ENCODE results near the gene QRFP. TPM values are rescaled to one million over a fixed set of nuclear protein-coding genes. Genes with fewer than 3 reads are reported as not detected.

QRFP gene
- total RNA-seq, 4 donors from 2014 or later = not detected

- no peak for DNase-seq (ENCODE audit: extremely low spot score)
- intact Hi-C loops (cut with DNase I) = no loop called here
- Histone ChIP-seq H3K4me1 (peaks cover 51 to 89% (median 83%) of the 10 kb centered on the region in 4 donors), H3K27me3 (no peaks in the 10 kb centered on the region), H3K27ac (replicated peaks in 1 of 4) (peak overlapping the region; percentile 76 to 84 (median 82)), H3K36me3 (peaks cover 28 to 65% (median 39%) of the 10 kb centered on the region in 4 donors), H3K9me3 (no peaks in the 10 kb centered on the region), H3K4me3 (no peak overlapping the region)
- TF ChIP-seq POLR2AphosphoS5 (IDR thresholded peaks at IDR 0.05) = peak in 1 of 2 donors; percentile 27
- TF ChIP-seq, protein P1, sequence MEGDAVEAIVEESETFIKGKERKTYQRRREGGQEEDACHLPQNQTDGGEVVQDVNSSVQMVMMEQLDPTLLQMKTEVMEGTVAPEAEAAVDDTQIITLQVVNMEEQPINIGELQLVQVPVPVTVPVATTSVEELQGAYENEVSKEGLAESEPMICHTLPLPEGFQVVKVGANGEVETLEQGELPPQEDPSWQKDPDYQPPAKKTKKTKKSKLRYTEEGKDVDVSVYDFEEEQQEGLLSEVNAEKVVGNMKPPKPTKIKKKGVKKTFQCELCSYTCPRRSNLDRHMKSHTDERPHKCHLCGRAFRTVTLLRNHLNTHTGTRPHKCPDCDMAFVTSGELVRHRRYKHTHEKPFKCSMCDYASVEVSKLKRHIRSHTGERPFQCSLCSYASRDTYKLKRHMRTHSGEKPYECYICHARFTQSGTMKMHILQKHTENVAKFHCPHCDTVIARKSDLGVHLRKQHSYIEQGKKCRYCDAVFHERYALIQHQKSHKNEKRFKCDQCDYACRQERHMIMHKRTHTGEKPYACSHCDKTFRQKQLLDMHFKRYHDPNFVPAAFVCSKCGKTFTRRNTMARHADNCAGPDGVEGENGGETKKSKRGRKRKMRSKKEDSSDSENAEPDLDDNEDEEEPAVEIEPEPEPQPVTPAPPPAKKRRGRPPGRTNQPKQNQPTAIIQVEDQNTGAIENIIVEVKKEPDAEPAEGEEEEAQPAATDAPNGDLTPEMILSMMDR (IDR thresholded peaks at IDR 0.05) = no peak
- WGBS = 53% methylated on average over 18 of the region's 20 CpGs
Measured at GRCh38 chr9:130858739-130859705, 37.6 kb downstream of the QRFP start.

- intact Hi-C loops (cut with DNase I) = no loop called here
- Histone ChIP-seq H3K4me1 (peaks cover 51 to 89% (median 81%) of the 10 kb centered on the region in 4 donors), H3K4me3 (peak overlapping the region in 1 of 4 donors; percentile 12), H3K9me3 (no peaks in the 10 kb centered on the region), H3K27me3 (no peaks in the 10 kb centered on the region), H3K27ac (replicated peaks in 1 of 4) (peak overlapping the region; percentile 76 to 84 (median 82)), H3K36me3 (peaks cover 27 to 58% (median 34%) of the 10 kb centered on the region in 4 donors)
- DNase-seq (ENCODE audit: extremely low spot score) = no peak
- 34% methylated on average over 22 of the region's 22 CpGs for WGBS
- TF ChIP-seq, protein P1 (IDR thresholded peaks at IDR 0.05) = no peak
- peak; percentile 74 to 76 for TF ChIP-seq POLR2AphosphoS5 (IDR thresholded peaks at IDR 0.05)
Measured at GRCh38 chr9:130857864-130858738, 38.5 kb downstream of the QRFP start.

GRCh38 chr9:130856474-130856873 lies 40.1 kb downstream of the QRFP start:
- H3K27me3 ChIP-seq = no peaks in the 10 kb centered on the region
- no peak overlapping the region for H3K4me3 ChIP-seq
- WGBS = 74% methylated on average over 8 of the region's 8 CpGs
- no peak for DNase-seq (ENCODE audit: extremely low spot score)
- peaks cover 27 to 47% (median 28%) of the 10 kb centered on the region in 4 donors for H3K36me3 ChIP-seq
- H3K4me1 ChIP-seq = peaks cover 36 to 87% (median 81%) of the 10 kb centered on the region in 4 donors
- peak overlapping the region in 3 of 4 donors; percentile 28 to 84 (median 83) for H3K27ac ChIP-seq (replicated peaks in 1 of 4)
- intact Hi-C loops (cut with DNase I) = no loop called here
- H3K9me3 ChIP-seq = no peaks in the 10 kb centered on the region
- TF ChIP-seq EP300 (IDR thresholded peaks at IDR 0.05) (no peak), POLR2A (IDR thresholded peaks at IDR 0.05; ENCODE audit: low read depth) (no peak), POLR2AphosphoS5 (IDR thresholded peaks at IDR 0.05) (no peak)
- TF ChIP-seq, protein P1 (IDR thresholded peaks at IDR 0.05) = no peak

DNA sequence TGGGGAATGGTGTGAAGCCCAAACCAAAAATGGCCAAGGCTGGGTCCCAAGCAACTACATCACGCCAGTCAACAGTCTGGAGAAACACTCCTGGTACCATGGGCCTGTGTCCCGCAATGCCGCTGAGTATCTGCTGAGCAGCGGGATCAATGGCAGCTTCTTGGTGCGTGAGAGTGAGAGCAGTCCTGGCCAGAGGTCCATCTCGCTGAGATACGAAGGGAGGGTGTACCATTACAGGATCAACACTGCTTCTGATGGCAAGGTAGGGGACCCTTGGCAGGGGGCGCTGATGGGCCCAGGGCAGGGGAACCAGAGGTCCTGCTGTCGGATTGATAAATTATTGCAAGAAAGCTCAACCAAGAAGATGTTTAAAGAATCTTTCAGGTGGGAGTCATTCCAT lies 41.8 kb downstream of the QRFP start:
- Histone ChIP-seq H3K4me1 (peaks cover 20 to 87% (median 81%) of the 10 kb centered on the region in 4 donors), H3K9me3 (no peaks in the 10 kb centered on the region), H3K27me3 (no peaks in the 10 kb centered on the region), H3K36me3 (peaks cover 27 to 44% (median 28%) of the 10 kb centered on the region in 4 donors), H3K4me3 (no peak overlapping the region), H3K27ac (replicated peaks in 1 of 4) (peak overlapping the region in 3 of 4 donors; percentile 2 to 10 (median 8))
- 93% methylated on average over 9 of the region's 9 CpGs for WGBS
- DNase-seq (ENCODE audit: extremely low spot score) = no peak
- intact Hi-C loops (cut with DNase I) = no loop called here
- TF ChIP-seq POLR2AphosphoS5 (IDR thresholded peaks at IDR 0.05) (no peak), EP300 (IDR thresholded peaks at IDR 0.05) (no peak), POLR2A (IDR thresholded peaks at IDR 0.05; ENCODE audit: low read depth) (no peak)
- TF ChIP-seq, protein P1 (IDR thresholded peaks at IDR 0.05) = no peak

Data from esophagus muscularis mucosa (tissue), 4 donors.